GM12878 (cell line): ENCODE data around the gene CTIF.

Source experiments
- POLR2AphosphoS5 ChIP-seq: IDR thresholded peaks from 2 replicates; pipeline ENCODE4 v1.6.1; 2011; ENCODE audit warnings: mild to moderate bottlenecking, low read length, inconsistent platforms
- RAD21 ChIP-seq: IDR thresholded peaks from 2 replicates; pipeline ENCODE4 v1.6.1; 2011; ENCODE audit warnings: mild to moderate bottlenecking, low read depth, low read length, moderate library complexity; ENCODE audit not compliant: insufficient read depth
- RAD51 ChIP-seq: fragments of 450-650 bp; IDR thresholded peaks from 2 replicates; pipeline ENCODE4 v1.6.1; 2016; ENCODE audit warnings: moderate library complexity, mild to moderate bottlenecking, inconsistent platforms
- TF ChIP-seq, protein P1 (sequence below), 3 experiments: IDR thresholded peaks in 2 of 3; conservative IDR thresholded peaks in 1 of 3; 2 replicates each; pipeline ENCODE4 v1.5.1; 2011; ENCODE audit warnings: low read depth in 3 of 3, low read length in 3 of 3, mild to moderate bottlenecking in 3 of 3, control low read depth in 2 of 3, moderate library complexity in 2 of 3, inconsistent platforms in 1 of 3, mixed read lengths in 1 of 3; ENCODE audit not compliant: control insufficient read depth in 2 of 3, insufficient read depth in 1 of 3; ENCODE audit errors: extremely low read depth in 1 of 3
- TF ChIP-seq, protein P2 (sequence below): IDR thresholded peaks from 2 replicates; pipeline ENCODE4 v1.6.1; 2011; ENCODE audit warnings: borderline replicate concordance, low read depth, mild to moderate bottlenecking, moderate library complexity, low read length; ENCODE audit not compliant: insufficient read depth, poor library complexity, severe bottlenecking

DNA sequence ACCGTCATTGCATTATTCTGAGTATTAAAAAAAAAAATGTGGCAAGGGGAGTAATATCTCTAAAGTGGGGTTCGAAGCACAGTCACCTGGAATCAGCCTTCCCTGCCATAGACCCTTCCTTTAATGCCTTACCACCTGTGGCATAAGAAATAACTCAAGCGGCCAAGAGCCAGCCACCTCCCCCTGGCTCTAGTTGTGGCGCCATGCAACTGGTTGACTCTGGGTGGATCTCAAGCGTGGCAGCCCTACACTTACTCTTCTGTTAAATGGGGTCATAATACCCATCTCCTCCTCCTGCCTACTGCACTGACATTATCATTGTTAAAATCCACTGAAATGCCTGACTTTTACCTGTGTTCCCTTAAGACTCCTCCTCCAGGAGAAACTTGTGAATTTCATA is 236.1 kb downstream of the CTIF start:
- no peak for TF ChIP-seq RAD51
- TF ChIP-seq, protein P1, sequence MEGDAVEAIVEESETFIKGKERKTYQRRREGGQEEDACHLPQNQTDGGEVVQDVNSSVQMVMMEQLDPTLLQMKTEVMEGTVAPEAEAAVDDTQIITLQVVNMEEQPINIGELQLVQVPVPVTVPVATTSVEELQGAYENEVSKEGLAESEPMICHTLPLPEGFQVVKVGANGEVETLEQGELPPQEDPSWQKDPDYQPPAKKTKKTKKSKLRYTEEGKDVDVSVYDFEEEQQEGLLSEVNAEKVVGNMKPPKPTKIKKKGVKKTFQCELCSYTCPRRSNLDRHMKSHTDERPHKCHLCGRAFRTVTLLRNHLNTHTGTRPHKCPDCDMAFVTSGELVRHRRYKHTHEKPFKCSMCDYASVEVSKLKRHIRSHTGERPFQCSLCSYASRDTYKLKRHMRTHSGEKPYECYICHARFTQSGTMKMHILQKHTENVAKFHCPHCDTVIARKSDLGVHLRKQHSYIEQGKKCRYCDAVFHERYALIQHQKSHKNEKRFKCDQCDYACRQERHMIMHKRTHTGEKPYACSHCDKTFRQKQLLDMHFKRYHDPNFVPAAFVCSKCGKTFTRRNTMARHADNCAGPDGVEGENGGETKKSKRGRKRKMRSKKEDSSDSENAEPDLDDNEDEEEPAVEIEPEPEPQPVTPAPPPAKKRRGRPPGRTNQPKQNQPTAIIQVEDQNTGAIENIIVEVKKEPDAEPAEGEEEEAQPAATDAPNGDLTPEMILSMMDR (IDR thresholded peaks at IDR 0.05 in 2 of 3, conservative IDR thresholded peaks at IDR 0.05 in 1 of 3; ENCODE audit: control insufficient read depth in 2 of 3, extremely low read depth in 1 of 3, insufficient read depth in 1 of 3, low read depth in 3 of 3, low read length in 3 of 3): no peak
- no peak for TF ChIP-seq RAD21
- no peak for TF ChIP-seq POLR2AphosphoS5
- TF ChIP-seq, protein P2, sequence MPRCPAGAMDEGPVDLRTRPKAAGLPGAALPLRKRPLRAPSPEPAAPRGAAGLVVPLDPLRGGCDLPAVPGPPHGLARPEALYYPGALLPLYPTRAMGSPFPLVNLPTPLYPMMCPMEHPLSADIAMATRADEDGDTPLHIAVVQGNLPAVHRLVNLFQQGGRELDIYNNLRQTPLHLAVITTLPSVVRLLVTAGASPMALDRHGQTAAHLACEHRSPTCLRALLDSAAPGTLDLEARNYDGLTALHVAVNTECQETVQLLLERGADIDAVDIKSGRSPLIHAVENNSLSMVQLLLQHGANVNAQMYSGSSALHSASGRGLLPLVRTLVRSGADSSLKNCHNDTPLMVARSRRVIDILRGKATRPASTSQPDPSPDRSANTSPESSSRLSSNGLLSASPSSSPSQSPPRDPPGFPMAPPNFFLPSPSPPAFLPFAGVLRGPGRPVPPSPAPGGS: no peak
